GM18907 (cell line): Measurements from ENCODE around the gene SLC24A4.

ENCODE experiments used
- ATAC-seq: cut with Tn5 transposase; IDR thresholded peaks from one replicate; pipeline ENCODE4 v1.9.1; 2021; ENCODE audit warnings: mild to moderate bottlenecking, moderate library complexity; ENCODE audit not compliant: unreplicated experiment

SLC24A4 gene

DNA sequence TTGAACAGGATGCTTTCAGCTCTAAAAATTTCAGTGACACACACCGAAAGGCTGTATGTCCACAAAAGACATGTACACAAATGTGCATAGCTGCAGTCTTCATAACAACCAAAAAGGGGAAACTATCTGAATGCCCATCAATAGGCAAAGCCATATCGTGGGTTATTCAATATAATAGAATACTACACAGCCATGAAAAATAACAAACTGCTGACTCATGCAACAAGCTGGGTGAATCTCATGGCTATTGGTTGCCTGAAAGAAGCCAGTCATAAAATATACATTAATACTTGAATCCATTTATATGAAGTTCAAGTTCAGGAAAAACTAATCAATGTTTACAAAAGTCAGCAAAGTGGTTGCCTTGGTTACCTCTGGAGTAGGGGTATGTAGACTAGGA lies 132.3 kb downstream of the SLC24A4 start:
- no peak for ATAC-seq

DNA sequence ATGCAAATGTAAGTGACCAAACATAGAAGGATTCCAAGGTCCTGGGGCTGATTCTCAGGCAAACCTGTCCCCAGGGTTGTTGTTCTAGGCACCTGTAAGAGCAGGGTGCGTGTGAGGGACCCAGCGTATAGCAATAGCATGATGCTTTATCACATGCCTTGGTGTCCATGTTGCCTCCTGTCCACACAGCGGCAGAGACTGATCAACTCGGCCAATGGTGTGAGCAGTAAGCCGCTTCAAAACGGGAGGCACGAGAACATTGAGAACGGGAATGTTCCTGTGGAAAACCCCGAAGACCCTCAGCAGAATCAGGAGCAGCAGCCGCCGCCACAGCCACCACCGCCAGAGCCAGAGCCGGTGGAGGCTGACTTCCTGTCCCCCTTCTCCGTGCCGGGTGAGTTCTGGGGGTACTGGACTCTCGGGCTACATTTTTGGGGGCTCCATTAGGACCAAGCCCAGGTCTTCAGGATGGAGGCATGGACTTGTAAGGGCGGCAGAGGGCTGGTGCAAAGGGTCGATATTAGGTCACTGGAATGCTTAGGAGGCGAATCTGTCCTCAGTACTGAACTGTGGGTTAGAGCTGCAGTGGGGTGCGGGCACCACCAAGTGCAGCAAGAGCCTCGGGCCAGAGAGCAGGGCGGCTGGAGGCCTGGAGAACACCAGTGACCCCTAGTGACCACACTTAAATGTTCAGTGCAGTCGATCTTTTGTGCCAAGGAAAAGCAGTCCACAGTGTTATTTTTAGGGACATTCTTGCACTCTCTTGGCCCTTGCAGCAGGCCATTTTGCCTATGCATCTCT lies 133.4 kb downstream of the SLC24A4 start:
- no peak for ATAC-seq

DNA sequence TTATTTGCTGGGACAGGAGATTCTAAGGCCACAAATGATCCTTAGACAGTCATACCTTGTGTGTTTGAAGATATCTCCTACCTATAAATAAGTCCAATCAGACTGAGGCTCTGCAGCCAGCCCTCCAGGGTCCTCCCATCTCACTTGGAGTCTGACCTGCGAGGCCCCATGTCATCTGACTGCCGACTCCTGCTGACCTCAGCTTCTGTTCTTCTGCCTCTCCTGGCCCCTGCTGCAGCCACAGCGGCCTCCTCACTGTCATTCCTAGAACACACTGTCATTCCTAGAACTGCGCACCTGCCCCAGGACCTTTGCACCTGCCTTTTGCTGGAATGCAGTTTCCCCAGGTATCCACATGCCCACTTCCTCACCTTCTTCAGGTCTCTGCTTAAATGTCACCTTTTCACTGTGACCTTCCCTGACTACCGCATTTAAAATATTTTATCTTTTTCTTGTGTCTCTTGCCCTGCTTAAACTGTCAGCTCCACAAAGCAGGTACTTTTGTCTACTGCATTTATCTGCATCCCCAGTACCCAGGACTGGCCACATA lies 134.1 kb downstream of the SLC24A4 start:
- ATAC-seq = no peak

DNA sequence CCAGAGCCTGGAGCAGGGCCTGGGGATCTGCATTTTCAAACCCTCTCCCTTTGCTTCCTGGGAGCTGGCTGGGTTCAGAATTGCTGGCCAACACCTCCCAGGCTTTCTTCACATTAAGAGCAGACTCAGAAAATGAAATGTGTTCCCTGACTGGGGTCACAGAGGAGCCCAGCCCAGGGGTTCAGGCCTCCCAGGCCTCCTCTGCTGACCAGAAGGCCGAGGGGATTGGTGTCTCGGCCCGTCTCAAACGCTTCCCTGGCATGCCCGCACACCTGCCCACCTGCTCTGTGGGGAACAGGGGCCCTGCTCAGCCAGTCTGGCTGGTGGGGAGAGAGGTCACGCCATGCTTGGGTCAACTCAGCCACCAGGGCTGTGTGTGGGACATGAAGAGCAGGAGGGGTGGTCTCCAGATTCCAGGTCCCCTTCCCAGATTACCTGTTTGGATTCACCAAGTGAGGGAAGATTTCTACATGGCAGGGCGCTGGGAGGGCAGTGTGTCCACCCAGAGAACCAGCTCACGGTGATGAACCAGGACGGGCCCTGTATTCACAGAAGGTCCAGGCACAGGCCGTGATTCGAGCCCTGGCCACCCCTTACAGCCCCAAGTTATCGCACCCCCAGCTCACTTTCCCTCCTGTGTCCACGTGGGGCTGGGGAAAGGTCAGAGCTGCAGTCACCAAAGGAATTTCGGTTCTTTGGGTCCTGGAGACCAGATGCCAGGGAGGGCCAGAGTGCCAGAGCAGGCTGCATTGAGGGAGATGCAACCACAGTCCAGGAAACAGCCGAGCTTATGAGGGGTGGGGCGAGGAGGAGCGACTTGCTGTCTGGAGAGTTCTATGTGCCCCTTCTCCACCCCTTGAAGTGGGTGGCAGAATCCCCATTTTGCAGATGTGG lies 135.4 kb downstream of the SLC24A4 start:
- no peak for ATAC-seq

DNA sequence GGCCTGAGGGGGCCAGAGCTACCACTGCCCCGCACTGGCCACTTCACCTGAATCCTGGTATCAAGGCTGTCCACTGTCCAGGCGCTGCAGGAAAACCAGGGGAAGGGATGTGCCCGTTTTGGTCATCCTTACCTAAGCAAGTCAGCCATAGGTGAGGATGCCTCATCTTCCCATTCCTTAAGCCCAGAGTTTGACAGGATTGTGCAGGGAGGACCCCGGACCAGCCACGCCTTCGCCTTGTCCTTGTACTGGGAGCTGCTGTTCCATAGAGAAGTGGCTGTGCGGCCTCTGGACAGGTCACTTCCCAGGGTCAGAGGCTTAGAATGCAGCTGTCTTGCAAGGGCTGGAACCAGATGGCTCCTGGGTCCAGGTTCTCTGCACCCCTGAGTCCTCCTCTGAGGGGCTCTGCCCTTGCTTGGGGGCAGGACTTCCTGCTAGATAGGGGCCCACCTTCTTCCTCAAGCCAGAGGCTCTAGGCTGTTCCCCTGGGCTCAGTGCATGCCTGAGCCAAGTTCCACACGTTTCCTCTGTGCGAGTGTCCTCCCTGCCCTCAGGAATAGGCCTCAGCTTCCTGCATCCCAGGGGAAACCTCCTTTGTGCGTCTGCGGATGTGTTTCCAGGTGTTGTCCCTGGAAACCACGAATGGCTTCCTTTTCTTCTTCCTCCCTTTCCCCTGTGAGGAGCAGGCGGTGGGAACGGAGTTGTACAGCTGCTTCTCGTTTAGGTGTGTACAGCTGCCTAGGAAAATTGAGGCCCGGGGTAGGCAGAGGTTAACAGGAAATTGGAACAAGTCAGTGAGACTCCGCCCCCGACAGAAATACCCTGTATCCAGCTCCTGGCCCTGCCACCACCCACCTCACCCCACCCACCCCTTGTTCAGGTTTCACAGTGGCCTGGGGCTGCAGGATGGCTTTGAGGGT lies 136.3 kb downstream of the SLC24A4 start:
- no peak for ATAC-seq

DNA sequence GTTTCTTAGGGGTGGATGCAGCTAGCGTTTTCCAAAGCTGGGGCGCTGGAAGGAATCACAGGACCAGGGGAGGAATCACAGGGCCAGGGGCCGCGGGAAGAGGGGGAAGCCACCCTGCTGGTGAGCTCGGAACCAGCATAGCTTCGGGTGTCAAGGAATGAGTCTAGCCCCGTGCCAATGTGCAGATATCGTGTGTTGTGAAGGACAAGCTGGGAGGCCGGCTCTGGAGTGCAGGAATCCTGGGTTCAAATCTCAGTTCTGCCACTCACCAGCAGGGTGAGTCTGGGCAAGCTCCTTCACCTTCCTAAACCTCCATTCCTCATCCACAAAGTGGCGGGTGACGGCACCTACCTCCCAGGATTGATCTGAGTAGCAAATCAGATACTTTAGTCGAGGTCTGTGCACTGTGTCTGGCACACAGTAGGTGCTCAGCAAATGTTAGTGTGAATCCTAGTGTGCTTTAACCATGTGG lies 137.0 kb downstream of the SLC24A4 start:
- ATAC-seq = no peak

- no peak for ATAC-seq
These were observed 137.6 kb downstream of the SLC24A4 start for GRCh38 chr14:92460541-92460915.

DNA sequence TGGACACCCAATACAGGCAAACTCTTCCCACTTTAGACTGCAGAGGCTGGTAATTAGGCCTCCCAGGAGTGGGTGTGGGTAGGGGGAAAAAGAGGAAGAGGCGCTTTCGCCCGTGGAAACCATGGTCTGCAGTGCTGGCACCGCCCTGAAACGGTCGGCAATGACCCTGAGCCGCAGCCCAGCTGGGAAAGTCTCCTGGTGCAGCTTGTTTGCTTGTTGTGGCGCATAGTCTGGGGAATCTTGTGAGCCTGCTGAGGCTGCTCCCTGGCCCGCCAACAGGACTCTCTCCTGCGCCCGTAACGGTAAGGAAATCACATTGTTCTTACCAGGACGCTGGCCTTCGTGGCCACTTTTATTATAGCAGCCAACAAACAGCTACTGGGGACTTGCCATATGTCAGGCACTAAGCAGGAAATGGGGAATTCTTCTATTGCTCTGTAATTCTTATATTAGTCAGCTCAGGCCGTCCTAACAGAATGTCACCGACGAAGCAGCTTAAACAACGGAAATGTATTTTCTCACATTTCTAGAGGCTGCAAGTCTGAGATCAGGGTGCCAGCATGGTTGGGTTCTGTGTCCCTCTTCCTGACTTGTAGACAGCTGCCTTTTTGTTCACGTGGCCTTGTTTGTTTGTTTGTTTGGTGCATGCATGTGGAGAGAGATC lies 138.1 kb downstream of the SLC24A4 start:
- ATAC-seq = peak; percentile 53

GRCh38 chr14:92461891-92462290 lies 138.9 kb downstream of the SLC24A4 start:
- no peak for ATAC-seq

GRCh38 chr14:92462568-92462967 lies 139.6 kb downstream of the SLC24A4 start:
- ATAC-seq = no peak

GRCh38 chr14:92463141-92463540 lies 140.2 kb downstream of the SLC24A4 start:
- no peak for ATAC-seq

GRCh38 chr14:92464156-92464555 lies 141.2 kb downstream of the SLC24A4 start:
- no peak for ATAC-seq

GRCh38 chr14:92464716-92465115 lies 141.8 kb downstream of the SLC24A4 start:
- no peak for ATAC-seq

DNA sequence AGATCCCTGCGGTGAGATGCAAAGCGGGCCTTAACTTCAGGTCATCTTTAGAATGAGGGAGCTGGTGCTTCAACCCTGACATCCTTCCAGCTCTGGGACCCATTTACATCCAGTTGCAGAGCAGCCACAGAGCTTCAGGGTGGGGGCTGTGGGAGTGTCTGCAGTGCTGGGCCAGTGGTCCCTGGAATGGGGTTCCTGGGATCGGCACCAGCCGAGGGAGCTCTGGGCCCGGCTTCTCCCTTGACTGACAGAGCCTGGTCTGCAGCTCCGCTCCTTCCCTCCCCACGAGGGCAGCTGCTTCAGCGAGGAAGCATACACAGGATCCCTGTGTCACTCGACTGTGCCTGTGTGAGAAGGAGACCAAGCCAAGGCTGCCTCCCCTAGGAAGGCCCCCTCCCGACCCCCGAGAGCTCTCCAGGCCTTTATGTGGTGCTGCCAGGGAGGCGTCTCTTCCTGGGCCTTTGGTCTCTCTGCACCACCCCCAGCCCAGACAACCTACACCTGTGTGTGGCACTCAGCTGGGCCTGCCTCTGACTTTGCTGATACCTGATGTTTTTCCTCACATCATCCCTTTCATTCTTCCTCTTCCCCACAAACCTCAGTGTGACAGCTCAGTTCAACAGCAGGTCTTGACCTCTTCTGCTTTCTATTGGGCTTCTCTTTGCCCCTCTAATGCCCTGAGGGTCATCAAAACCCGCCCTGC lies 142.5 kb downstream of the SLC24A4 start:
- ATAC-seq = no peak

GRCh38 chr14:92466059-92466458 lies 143.1 kb downstream of the SLC24A4 start:
- ATAC-seq = no peak

DNA sequence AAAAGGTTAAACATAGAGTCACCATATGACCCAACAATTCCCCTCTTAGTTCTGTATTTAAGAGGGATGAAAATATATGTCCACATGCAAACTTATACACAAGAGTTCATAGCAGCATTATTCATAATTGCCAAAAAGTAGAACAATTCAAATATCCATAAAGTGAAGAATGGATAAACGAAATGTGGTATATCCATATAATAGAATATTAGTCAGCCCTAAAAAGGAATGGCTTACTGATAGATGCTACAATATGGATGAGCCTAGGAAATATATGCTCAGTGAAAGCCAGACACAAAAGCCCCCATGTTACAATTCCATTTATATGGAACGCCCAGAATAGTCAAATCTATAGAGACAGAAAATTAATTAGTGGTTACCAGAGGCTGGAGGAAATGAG lies 146.6 kb downstream of the SLC24A4 start:
- ATAC-seq = no peak

GRCh38 chr14:92470215-92470614 lies 147.2 kb downstream of the SLC24A4 start:
- ATAC-seq = no peak

DNA sequence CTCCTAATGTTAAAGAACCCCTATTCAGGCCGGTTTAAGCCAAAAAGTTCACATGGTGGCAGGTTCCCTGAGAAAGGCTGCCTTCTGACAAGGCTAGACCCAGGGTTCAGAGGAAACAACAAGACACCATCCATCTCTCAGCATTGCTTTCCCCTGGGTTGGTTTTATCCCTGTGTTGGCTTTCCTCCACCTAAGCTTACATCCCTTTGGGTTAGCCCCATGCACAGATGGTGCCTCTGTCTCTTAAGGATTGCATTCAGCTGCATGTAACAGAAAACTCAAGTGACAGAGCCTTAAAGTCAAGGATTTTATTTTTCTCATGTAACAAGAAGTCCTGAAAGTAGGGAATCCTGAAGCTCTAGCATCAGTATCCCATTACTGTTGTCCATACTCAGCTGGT lies 147.8 kb downstream of the SLC24A4 start:
- ATAC-seq = no peak

- ATAC-seq = no peak
These were observed 149.0 kb downstream of the SLC24A4 start for GRCh38 chr14:92471919-92472318.
